ENCODE data around the gene NUP133.

- TF ChIP-seq CTCF (IDR thresholded peaks at IDR 0.05 in 2 of 3, conservative IDR thresholded peaks at IDR 0.05 in 1 of 3; ENCODE audit: control insufficient read depth in 2 of 3, extremely low read depth in 1 of 3, insufficient read depth in 1 of 3, low read depth in 3 of 3, low read length in 3 of 3) (no peak), POLR2A (IDR thresholded peaks at IDR 0.05; ENCODE audit: low read depth, low read length) (no peak), ELK1 (IDR thresholded peaks at IDR 0.05; ENCODE audit: low read depth, low read length) (no peak), FOS (IDR thresholded peaks at IDR 0.05; ENCODE audit: borderline replicate concordance, extremely low read depth, insufficient read length) (no peak), PBX3 (IDR thresholded peaks at IDR 0.05; ENCODE audit: insufficient replicate concordance, low read depth, low read length) (no peak), YY1 (IDR thresholded peaks at IDR 0.05; ENCODE audit: low read depth, low read length) (no peak), POLR2AphosphoS5 (IDR thresholded peaks at IDR 0.05; ENCODE audit: low read length) (no peak), BCLAF1 (IDR thresholded peaks at IDR 0.05) (no peak)
Observed at GRCh38 chr1:229408458-229409037, 99.6 kb downstream of the NUP133 start.
